C4-2B (cell line): ENCODE measurements around the gene NEK9.

Experiments
- CTCF ChIP-seq: fragments of 450-650 bp; conservative IDR thresholded peaks from 2 replicates; pipeline ENCODE4 v1.5.1; 2017; ENCODE audit warnings: mild to moderate bottlenecking
- ZFX ChIP-seq: fragments of 450-650 bp; IDR thresholded peaks from 2 replicates; pipeline ENCODE4 v1.6.1; 2017

GRCh38 chr14:75176142-75176820 lies 49.4 kb upstream of the NEK9 start, which contains the start of gene TMED10:
- TF ChIP-seq CTCF (no peak), ZFX (peak; percentile 96)
